ENCODE data around the gene SEC14L6. TPM values are rescaled to one million over a fixed set of nuclear protein-coding genes. Genes with fewer than 3 reads are reported as not detected.

The SEC14L6 gene
- total and polyA plus RNA-seq, 9 of the 15 experiments (the other 6 are each of a cell fraction or from before 2014, with no cell fraction given), result 0.29 to 6.1 (median 1.9) TPM

GRCh38 chr22:30535182-30535581 is 11.4 kb downstream of the SEC14L6 start (continued):
- no peak for TF ChIP-seq CHD7 (IDR thresholded peaks at IDR 0.05; ENCODE audit: low read depth, low read length)
- TF ChIP-seq ZNF212 (CRISPR knock-in tag; IDR thresholded peaks at IDR 0.05), result no peak
